Prostate gland (tissue), 2 donors: ENCODE data around the gene CRYBB2.

Experiments
- POLR2A ChIP-seq: fragments of 450-650 bp; IDR thresholded peaks from one replicate; pipeline ENCODE4 v1.6.1; 2016; ENCODE audit warnings: antibody characterized with exemption, mild to moderate bottlenecking
- POLR2AphosphoS5 ChIP-seq: sonication (generic); formaldehyde crosslinking; IDR thresholded peaks from one replicate; pipeline ENCODE4 v1.6.1; 2017; ENCODE audit warnings: antibody characterized with exemption
- TF ChIP-seq, protein P1 (sequence below), 4 experiments: fragments of 200-600 bp in 2 of 4; fragments of 450-650 bp in 2 of 4; sonication (generic) in 2 of 4; IDR thresholded peaks; 1 replicate in 3 of 4; 2 replicates in 1 of 4; pipeline ENCODE4 v1.5.1; 2016 to 2019; ENCODE audit warnings: antibody characterized with exemption in 4 of 4, mild to moderate bottlenecking in 2 of 4, moderate library complexity in 2 of 4

DNA sequence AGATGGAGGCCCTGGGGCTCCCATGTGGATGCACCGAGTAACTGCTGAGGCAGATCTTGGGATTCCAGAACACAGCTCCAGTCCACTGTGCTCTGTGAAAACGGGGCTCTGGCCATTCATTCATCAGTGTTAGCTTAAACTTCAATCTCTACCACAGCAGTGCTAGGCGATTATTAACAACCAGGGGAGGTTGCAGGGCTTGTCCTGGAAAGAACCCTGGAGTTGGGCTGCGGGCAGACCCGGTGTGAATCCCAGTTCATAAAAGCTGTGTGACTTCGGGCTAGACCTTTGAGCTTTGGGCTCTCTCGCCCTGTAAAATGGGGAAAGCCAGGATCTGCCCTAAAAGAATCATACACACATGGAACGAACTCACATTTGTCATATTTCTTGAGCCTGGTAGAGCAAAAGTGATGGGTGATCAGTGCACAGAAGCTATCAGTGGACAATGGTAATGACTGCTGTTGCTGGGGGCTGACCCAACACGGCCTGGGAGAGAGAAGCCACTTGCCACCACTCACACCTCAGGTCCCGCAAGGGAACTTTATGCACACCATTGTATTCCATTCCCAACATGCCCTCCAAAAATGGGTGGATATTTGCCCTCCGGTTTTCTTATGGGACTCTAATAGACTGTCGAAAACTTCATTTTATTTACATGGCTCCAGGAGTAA lies 35.4 kb upstream of the CRYBB2 start:
- TF ChIP-seq, protein P1, sequence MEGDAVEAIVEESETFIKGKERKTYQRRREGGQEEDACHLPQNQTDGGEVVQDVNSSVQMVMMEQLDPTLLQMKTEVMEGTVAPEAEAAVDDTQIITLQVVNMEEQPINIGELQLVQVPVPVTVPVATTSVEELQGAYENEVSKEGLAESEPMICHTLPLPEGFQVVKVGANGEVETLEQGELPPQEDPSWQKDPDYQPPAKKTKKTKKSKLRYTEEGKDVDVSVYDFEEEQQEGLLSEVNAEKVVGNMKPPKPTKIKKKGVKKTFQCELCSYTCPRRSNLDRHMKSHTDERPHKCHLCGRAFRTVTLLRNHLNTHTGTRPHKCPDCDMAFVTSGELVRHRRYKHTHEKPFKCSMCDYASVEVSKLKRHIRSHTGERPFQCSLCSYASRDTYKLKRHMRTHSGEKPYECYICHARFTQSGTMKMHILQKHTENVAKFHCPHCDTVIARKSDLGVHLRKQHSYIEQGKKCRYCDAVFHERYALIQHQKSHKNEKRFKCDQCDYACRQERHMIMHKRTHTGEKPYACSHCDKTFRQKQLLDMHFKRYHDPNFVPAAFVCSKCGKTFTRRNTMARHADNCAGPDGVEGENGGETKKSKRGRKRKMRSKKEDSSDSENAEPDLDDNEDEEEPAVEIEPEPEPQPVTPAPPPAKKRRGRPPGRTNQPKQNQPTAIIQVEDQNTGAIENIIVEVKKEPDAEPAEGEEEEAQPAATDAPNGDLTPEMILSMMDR (IDR thresholded peaks at IDR 0.05), result no peak
- TF ChIP-seq POLR2AphosphoS5, result no peak
- TF ChIP-seq POLR2A, result no peak
